ENCODE results near the gene IBA57. TPM values are rescaled to one million over a fixed set of nuclear protein-coding genes. Genes with fewer than 3 reads are reported as not detected.
"Not testable (repeated sequence)": the region's sequence is repeated elsewhere in the genome, so short reads cannot be mapped to it uniquely, and the experiment has no call there.

Gene IBA57
- total RNA-seq, 1 donor from 2014 or later, result 55.6 TPM

DNA sequence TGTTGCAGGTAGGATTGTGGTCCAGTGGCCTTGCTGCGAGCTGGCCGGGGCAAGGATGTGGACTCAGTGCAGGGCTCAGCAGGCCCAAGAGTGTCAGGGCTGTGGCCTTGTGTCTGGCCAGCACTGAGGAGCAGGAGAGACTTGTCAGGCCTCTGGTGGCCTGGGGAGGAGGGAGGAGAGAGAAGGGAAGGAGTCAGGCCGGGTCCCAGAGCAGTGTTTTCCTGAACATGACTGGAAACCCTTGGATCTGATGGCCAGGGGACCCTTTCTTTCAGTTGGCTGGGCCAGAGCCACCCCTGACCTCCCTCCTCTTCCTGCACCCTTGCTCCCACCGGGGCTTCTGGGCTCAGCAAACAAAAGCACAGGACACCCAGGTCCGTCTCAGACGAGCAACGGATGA, 5.1 kb downstream of the IBA57 start:
- no peak for DNase-seq (ENCODE audit: low spot score in 2 of 2)
- intact Hi-C loops (cut with DNase I), result no loop called here
- Histone ChIP-seq H3K27ac (no peak overlapping the region), H3K4me1 (peaks cover 0 to 3% of the 10 kb centered on the region in 2 donors), H3K36me3 (peaks cover 7 to 11% of the 10 kb centered on the region in 2 donors), H3K4me3 (no peak overlapping the region), H3K27me3 (no peaks in the 10 kb centered on the region), H3K9me3 (no peaks in the 10 kb centered on the region)
- TF ChIP-seq, protein P1, sequence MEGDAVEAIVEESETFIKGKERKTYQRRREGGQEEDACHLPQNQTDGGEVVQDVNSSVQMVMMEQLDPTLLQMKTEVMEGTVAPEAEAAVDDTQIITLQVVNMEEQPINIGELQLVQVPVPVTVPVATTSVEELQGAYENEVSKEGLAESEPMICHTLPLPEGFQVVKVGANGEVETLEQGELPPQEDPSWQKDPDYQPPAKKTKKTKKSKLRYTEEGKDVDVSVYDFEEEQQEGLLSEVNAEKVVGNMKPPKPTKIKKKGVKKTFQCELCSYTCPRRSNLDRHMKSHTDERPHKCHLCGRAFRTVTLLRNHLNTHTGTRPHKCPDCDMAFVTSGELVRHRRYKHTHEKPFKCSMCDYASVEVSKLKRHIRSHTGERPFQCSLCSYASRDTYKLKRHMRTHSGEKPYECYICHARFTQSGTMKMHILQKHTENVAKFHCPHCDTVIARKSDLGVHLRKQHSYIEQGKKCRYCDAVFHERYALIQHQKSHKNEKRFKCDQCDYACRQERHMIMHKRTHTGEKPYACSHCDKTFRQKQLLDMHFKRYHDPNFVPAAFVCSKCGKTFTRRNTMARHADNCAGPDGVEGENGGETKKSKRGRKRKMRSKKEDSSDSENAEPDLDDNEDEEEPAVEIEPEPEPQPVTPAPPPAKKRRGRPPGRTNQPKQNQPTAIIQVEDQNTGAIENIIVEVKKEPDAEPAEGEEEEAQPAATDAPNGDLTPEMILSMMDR (IDR thresholded peaks at IDR 0.05), result no peak

DNA sequence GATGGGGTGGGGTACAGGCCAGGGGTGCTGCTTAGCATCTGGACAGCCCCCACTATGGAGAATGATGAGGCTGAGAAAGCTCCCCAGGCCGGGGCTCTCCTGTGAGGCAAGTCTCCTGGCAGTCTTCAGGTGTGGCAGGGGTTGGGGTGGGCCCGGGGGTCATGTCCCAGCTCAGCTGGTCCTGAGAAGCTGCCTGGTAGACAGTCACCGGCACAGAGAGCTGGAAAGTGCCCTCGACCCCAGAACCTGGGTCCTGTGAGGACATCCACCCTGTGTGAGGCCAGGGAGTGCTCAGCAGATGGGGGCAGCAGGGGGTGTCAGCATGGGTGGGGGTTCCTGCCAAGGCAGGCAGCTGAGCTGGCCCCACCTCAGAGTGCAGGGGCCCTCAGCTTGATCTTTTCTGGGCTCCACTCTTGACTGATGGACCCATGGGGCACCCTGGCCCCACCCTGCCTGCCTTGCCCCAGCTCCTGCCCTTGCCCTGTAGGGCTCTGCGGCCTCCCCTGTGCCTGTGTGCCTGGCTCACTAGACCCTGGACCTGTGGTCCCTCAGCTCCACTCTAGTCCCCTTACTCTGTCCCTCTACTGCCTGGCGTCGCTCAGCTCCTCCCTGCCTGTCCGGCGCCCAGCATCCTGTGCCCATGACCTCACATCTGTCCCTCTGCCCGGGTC, 5.8 kb downstream of the IBA57 start:
- DNase-seq (ENCODE audit: low spot score in 2 of 2), result no peak
- Histone ChIP-seq H3K27me3 (no peaks in the 10 kb centered on the region), H3K4me1 (peaks cover 0 to 3% of the 10 kb centered on the region in 2 donors), H3K4me3 (no peak overlapping the region), H3K27ac (no peak overlapping the region), H3K36me3 (peaks cover 7 to 12% of the 10 kb centered on the region in 2 donors), H3K9me3 (no peaks in the 10 kb centered on the region)
- intact Hi-C loops (cut with DNase I), result no loop called here
- TF ChIP-seq, protein P1 (IDR thresholded peaks at IDR 0.05), result no peak

DNA sequence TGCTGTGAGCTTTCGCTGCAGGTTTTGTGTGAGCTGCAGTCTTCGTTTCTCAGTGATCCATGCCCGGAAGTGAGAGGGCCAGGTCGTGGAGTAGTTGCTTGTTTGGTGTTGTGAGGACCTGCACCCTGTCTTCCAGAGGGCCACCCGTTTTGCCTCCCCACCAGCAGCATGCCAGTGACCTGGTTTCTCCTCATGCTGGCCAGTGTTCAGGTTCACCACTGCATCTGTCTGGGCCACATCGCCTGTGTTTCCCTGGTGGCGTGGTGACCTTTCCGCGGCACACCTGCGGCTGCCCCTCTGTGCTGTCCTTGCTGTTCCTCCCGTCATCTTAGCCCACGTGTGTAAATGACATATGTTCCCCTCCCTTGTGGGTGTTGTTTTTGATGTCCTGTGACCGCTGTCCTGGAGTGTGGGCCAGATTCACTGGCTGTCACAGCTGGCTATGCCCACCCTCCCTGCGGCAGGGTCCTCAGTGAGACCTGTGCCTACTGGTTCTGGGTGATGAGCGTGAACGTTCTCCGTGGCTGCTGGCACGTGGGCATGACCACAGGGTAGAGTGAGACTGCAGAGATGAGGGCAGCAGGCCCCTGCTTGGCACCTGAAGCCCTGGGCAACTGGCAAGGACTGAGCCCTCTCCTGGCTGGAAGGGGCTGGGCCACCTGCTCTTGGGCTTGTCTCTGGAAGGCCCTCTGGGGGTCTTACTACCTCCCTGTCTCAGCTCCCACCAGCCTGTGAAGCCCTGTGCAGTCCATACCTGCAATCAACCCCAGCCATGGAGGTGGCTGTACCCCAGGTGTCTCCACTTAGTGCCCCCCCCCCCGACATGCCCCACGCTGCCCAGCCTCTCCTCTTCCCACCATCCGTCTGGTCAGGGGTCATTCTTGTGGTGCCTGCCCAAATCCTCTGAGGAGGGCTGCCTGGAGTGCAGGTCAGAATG, 7.3 kb downstream of the IBA57 start:
- H3K9me3 ChIP-seq, result no peaks in the 10 kb centered on the region
- no peak overlapping the region for H3K27ac ChIP-seq
- no peak overlapping the region for H3K4me3 ChIP-seq
- intact Hi-C loops (cut with DNase I), result no loop called here
- TF ChIP-seq, protein P1 (IDR thresholded peaks at IDR 0.05), result no peak
- no peak for DNase-seq (ENCODE audit: low spot score in 2 of 2)
- H3K4me1 ChIP-seq, result no peaks in the 10 kb centered on the region
- no peaks in the 10 kb centered on the region for H3K27me3 ChIP-seq
- peaks cover 7 to 12% of the 10 kb centered on the region in 2 donors for H3K36me3 ChIP-seq

DNA sequence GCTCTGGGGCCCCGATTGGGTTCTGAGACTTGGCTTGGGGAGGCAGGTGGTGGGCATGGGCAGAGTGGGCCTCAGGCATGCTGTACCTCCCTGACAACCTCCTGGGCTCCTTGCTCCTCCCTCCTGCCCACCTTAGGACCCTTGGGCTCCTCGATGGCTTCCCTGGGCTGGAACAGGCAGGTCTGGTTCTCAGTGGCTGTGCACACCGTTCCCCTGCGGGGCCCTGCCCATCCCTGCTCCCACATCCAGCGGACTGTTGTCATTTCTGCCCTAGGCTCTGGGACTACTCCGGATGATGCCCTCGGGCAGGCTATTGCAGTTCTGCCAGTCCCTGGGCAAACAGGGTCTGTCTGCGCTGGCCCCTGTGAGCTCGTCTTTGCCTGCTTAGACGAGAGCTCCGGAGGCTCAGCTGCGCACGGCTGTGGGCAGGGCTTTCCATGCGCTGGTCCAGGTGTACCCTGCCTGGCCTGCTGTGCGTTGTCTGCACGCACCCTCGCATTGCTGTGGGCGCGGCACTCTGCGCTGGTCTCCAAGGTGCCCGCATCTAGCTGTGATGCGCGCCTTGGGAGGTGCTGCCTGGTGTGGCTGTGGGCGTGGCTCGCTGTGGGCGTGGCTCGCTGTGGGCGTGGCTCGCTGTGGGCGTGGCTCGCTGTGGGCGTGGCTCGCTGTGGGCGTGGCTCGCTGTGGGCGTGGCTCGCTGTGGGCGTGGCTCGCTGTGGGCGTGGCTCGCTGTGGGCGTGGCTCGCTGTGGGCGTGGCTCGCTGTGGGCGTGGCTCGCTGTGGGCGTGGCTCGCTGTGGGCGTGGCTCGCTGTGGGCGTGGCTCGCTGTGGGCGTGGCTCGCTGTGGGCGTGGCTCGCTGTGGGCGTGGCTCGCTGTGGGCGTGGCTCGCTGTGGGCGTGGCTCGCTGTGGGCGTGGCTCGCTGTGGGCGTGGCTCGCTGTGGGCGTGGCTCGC, 8.2 kb downstream of the IBA57 start:
- H3K4me1 ChIP-seq; intact Hi-C loops (cut with DNase I); H3K27ac ChIP-seq; H3K27me3 ChIP-seq; H3K9me3 ChIP-seq; H3K4me3 ChIP-seq; DNase-seq (ENCODE audit: low spot score in 2 of 2): not testable (repeated sequence)
- peaks cover 7 to 12% of the 10 kb centered on the region in 2 donors for H3K36me3 ChIP-seq

DNA sequence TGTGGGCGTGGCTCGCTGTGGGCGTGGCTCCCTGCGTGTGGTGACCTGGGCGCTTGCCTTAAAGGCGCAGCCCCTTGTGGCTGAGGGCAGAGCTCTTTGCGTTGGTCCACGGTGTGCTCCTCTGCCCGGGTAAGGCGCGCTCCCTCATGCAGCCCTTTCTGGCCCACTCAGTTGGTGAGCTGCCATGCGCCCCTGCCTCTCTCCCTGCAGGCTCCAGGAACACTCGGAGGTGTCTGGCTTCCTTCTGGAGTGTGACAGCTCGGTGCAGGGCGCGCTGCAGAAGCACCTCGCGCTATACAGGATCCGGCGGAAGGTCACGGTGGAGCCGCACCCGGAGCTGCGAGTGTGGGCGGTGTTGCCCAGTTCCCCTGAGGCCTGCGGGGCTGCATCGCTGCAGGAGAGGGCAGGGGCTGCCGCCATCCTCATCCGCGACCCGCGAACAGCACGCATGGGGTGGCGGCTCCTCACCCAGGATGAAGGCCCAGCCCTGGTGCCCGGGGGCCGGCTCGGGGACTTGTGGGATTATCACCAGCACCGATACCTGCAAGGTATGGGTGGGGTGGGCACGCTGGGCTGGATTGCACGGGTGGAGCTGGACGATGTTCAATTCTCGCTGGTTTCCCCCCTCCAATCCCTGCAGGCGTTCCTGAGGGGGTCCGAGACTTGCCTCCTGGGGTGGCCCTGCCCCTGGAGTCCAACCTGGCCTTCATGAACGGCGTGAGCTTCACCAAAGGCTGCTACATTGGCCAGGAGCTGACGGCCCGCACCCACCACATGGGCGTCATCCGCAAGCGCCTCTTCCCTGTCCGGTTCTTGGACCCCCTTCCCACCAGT, 9.1 kb downstream of the IBA57 start:
- intact Hi-C loops (cut with DNase I), result no loop called here
- no peak overlapping the region for H3K27ac ChIP-seq

More for the DNA sequence above, 9.1 kb downstream of the IBA57 start:
- no peaks in the 10 kb centered on the region for H3K27me3 ChIP-seq
- no peaks in the 10 kb centered on the region for H3K9me3 ChIP-seq
- H3K36me3 ChIP-seq, result peaks cover 7 to 12% of the 10 kb centered on the region in 2 donors
- no peak overlapping the region for H3K4me3 ChIP-seq
- TF ChIP-seq, protein P1 (IDR thresholded peaks at IDR 0.05), result no peak
- DNase-seq (ENCODE audit: low spot score in 2 of 2), result no peak
- H3K4me1 ChIP-seq, result no peaks in the 10 kb centered on the region
